ENCODE measurements around the gene HES7.

The HES7 gene

GRCh38 chr17:8072729-8073461, 51.0 kb downstream of the HES7 start:
- DNase-seq = peak in 2 of 4 experiments; percentile 41 to 47

GRCh38 chr17:8072341-8072728, 51.6 kb downstream of the HES7 start:
- DNase-seq = no peak

- DNase-seq = no peak
Measured at GRCh38 chr17:8071496-8071895, 52.4 kb downstream of the HES7 start.
